Hindlimb muscle (tissue), 1 donor: Measurements from ENCODE around the gene SAV1. TPM values are rescaled to one million over a fixed set of nuclear protein-coding genes. Genes with fewer than 3 reads are reported as not detected.
A peak's percentile ranks its signal among the peaks of the same experiment; 100 is the strongest.
"Not testable (repeated sequence)": the region's sequence is repeated elsewhere in the genome, so short reads cannot be mapped to it uniquely, and the experiment has no call there.

ENCODE experiments used
- DNase-seq: peaks from one replicate; pipeline ENCODE4 v3.0.0-alpha.2; 2013
- polyA plus RNA-seq: library from polyadenylated mRNA; unstranded; fragments of 120-200 nt; gene quantifications from one replicate; pipeline ENCODE4 v1.2.1, GENCODE V29; 2013; ENCODE audit not compliant: insufficient read length

SAV1 gene
- 24.6 TPM for polyA plus RNA-seq

- DNase-seq: peak; percentile 86
These were observed at the start of gene SAV1 for GRCh38 chr14:50667996-50668825. TSS of gene SAV1 (minus strand) at chr14:50668306. CDS start at chr14:50667967, 339 bp downstream.

DNA sequence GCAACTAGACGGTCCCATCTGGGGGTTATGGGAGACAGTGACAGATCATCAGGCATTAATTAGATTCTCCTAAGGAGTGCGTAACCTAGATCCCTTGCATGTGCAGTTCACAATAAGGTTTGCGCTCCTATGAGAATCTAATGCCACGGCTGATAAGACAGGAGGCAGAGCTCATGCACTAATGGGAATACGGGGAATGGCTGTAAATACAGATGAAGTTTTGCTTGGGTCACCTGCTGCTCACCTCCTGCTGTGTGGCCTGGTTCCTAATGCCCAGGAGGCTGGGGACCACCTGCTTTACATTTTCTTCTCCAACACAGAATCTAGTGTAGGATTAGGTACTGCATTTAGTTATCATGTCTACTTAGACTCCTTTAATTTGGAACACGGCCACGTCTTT, 49.7 kb upstream of the SAV1 start:
- no peak for DNase-seq

DNA sequence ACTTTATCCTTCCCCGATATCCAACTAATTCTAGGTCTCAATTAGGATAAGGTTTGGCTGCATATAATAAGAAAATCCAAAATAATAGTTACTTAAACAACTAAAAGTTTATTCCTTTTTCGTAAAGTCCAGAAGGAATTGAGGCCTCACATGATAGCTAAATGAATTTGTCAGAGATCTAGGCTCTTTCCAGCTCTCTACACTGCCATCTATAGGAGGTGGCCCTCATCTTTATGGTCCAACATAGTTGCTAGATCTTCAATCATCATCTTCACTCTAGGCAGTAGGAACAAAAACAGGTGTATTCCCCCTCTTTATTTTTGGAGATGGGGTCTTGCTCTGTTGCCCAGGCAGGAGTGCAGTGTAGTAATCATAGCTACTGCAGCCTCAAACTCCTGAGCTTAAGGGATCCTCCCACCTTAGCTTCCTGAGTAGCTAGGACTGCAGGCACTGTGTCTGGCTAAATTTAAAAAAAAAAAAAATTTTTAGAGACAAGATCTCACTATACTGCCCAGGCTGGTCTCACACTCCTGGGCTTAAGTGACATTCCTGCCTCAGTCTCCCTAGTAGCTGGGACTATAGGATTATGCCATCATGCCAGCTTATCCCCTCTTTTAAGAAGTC, 46.5 kb upstream of the SAV1 start:
- DNase-seq: peak; percentile 30

- no peak for DNase-seq
These were observed 42.9 kb upstream of the SAV1 start for GRCh38 chr14:50711043-50711442.

DNA sequence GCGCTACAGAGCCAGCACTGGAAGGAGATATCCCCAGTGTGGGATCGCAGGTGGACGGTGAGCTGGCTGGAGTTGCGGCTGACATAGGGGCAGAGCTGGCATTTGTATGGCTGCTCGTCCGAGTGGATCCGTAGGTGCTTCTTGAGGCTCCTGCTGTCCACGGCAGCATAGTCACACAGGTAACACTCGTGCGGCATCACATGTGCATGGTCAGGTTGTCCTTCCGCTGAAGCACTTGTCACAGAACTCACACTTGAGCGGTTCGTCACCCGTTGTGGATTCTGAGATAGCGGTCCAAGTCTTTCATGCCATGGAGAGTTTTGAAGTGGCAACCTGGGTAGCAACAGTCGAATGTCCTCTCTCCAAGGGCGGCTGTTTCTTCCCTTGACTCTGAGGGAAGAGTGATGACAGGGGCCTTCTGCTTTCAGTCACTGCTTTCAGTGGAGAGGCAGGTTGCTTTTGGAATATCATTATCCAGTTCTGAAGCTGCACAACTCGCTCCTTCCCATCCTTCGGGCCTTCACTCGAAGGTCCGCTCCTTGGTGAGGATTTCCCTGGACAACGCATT, 37.0 kb upstream of the SAV1 start:
- no peak for DNase-seq

- no peak for DNase-seq
These were observed 36.4 kb upstream of the SAV1 start for GRCh38 chr14:50704454-50705010.

- no peak for DNase-seq
These were observed 29.7 kb upstream of the SAV1 start for GRCh38 chr14:50697659-50698290.

GRCh38 chr14:50694260-50694659, 26.2 kb upstream of the SAV1 start:
- not testable (repeated sequence) for DNase-seq

- no peak for DNase-seq
These were observed 20.8 kb upstream of the SAV1 start for GRCh38 chr14:50688875-50689274.

- no peak for DNase-seq
These were observed 11.6 kb upstream of the SAV1 start for GRCh38 chr14:50679674-50680073.

- no peak for DNase-seq
These were observed 10.1 kb upstream of the SAV1 start for GRCh38 chr14:50678163-50678562.

DNA sequence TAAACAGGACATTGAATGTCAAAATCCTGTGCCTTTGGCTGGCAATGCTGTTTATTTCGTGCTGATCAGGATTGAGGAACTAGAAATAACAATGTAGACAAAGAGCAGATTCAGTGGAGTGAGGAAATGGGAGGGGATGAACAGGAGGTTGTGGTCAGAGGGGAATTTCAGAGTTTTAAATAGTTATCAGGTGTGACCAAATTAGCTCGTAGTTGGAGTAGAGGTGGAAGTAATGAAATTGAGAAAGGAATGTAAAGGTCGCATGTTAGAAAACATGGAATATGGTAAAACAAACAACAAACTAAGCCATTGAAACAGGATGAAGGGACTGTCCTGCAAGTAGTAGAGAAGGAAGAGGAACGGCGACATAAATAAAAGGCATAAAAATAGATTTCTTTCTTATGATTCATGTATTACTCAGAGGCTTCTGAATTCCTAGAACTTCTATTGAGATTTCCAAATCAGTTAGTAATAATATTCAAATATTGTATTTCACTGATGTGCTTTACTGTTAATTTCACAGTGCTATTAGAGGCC, 9.5 kb upstream of the SAV1 start:
- DNase-seq: no peak

DNA sequence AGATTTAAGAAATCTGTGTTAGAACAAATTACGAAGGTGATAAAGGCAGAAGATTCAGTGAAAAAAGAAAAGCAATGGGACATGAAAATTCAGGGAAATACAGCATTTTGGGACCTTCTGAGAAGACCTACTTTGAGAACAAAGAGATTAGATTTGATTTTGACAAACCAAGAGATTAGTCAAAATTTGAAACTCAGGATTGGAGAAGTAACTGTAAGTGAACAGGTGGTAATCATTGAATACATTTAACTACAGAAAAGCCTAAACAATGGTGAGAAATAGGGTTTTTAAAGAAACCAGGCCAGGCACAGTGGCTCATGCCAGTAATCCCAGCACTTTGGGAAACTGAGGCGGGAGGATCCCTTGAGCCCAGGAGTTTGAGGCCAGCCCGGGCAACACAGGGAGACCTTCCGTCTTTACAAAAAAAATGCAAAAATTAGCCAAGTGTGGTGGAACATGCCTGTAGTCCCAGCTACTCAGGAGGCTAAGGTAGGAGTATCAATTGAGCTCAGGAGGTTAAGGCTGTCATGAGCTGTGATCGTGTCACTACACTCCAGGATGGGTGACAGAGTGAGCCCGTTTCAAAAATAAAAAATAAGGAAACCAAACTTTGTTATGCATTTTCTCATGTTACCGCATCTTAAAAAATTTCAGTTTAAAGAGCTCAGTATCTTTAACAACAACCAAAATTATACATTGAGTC, 8.9 kb upstream of the SAV1 start:
- DNase-seq: no peak

- no peak for DNase-seq
These were observed 7.5 kb upstream of the SAV1 start for GRCh38 chr14:50675597-50675996.

DNA sequence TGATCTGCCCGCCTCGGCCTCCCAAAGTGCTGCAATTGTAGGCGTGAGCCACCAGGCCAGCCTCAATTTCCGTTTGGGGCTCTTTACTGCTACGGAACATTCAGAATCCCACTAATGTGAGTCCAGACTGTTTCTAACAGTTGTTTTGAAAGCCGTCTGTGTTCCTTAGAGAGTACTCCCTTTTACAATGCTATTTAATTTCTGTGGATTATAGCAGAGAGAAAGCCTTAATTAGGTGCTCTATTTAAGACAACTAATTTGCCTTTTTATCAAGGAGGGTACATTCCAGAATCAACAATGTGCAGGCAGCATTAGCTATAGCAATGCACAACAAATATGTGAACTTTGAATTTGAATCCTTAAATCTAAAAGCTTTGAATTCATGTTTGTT, 2.8 kb upstream of the SAV1 start:
- DNase-seq: no peak

DNA sequence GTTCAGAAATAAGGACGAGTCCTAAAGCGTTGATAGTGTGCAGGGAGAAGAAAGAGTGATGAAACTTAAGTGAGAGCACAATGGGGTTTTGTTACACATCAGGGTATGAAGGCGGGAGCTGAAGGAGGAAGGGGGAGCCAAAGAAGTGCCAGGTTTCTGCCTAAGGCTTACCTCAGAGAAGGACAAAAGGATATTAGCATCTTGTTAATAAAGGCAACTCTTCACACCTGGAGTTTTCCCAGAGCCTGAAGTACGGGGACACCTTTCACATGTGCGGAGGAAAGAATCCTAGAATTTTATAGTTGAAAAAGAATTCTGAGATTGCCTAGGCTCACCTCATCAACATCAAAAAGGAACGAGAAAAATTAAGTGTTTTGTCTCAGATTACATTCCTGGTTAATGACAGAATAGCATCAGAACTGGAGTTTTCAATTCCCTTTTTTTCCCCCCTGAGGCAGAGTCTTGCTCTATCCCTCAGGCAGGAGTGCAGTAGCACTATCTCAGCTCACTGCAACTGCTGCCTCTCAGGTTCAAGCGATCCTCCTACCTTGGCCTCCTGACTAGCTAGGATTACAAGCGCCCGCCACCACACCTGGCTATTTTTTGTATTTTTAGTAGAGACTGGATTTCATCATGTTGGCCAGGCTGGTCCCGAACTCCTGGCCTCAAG, 2.2 kb upstream of the SAV1 start:
- no peak for DNase-seq

GRCh38 chr14:50669441-50669986, 1.4 kb upstream of the SAV1 start:
- DNase-seq: no peak

DNA sequence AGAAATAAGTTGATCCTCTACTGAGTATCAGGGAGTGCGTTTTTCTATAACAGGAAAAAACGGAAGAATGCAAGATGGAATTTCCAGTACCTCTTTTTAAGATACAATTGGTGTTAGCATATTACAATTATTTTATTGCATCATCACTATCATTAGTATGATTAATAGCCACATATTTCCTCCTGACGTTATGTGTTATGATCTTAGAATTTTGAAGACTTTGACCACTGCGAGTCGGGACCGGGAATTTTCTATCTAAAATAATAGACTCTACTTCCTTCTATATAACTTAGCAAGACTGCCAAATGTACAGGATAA, 679 bp upstream of the SAV1 start:
- DNase-seq: no peak

GRCh38 chr14:50667684-50667995, 466 bp downstream of the SAV1 start:
- DNase-seq: peak; percentile 38

GRCh38 chr14:50666772-50667683, 1.1 kb downstream of the SAV1 start:
- peak; percentile 54 for DNase-seq
